Thoracic aorta (tissue), 2 donors: ENCODE measurements around the gene SYNE3. TPM values are rescaled to one million over a fixed set of nuclear protein-coding genes. Genes with fewer than 3 reads are reported as not detected.

Source experiments
- ATAC-seq: fragments of 150-250 bp; one replicate; pipeline ENCODE4 v1.8.0; 2017; ENCODE audit warnings: low read depth; ENCODE audit not compliant: insufficient number of reproducible peaks, low FRiP score
- DNase-seq: peaks from one replicate; pipeline ENCODE4 v3.0.0-alpha.2; 2020; ENCODE audit warnings: low spot score
- H3K27ac ChIP-seq, 2 donors: fragments of 200-600 bp; sonication (generic); 1 replicate in 1 of 2; 2 replicates in 1 of 2; pipeline ENCODE4 v1.5.1; 2016; ENCODE audit warnings: mild to moderate bottlenecking in 2 of 2, moderate library complexity in 2 of 2
- H3K27me3 ChIP-seq: fragments of 200-600 bp; sonication (generic); replicated peaks from 2 replicates; pipeline ENCODE4 v1.6.0; 2016; ENCODE audit warnings: mild to moderate bottlenecking; ENCODE audit not compliant: insufficient read depth
- H3K36me3 ChIP-seq: fragments of 200-600 bp; sonication (generic); one replicate; pipeline ENCODE4 v1.5.1; 2016
- H3K4me1 ChIP-seq, 2 donors: fragments of 200-600 bp; sonication (generic); 1 replicate in 1 of 2; 2 replicates in 1 of 2; pipeline versions ENCODE4 v1.5.1 to v1.6.0; 2016; ENCODE audit warnings: low read depth in 2 of 2, mild to moderate bottlenecking in 1 of 2; ENCODE audit not compliant: control insufficient read depth in 1 of 2
- H3K4me3 ChIP-seq: fragments of 200-600 bp; sonication (generic); 2 replicates; pipeline ENCODE4 v1.5.1; 2016; ENCODE audit warnings: mild to moderate bottlenecking
- H3K9me3 ChIP-seq: fragments of 200-600 bp; sonication (generic); 2 replicates; pipeline ENCODE4 v1.5.1; 2016
- CTCF ChIP-seq: fragments of 200-600 bp; sonication (generic); IDR thresholded peaks from one replicate; pipeline ENCODE4 v1.5.1; 2019; ENCODE audit warnings: antibody characterized with exemption
- total RNA-seq, 2 donors: library from RNA; depleted of rRNA; stranded (reverse); fragments of >200 nt; gene quantifications; one replicate each; pipeline versions ENCODE4 v1.1.0 to v1.2.3, GENCODE V29; 2016

SYNE3 gene
- total RNA-seq, 2 donors from 2014 or later, result 29.5 to 43.4 TPM

- TF ChIP-seq CTCF, result no peak
These were observed 12.1 kb downstream of the SYNE3 start for GRCh38 chr14:95504135-95505029.

GRCh38 chr14:95503365-95504134 is 12.9 kb downstream of the SYNE3 start:
- H3K36me3 ChIP-seq, result no peaks in the 10 kb centered on the region
- ATAC-seq (no peak), DNase-seq (no peak)
- H3K27me3 ChIP-seq, result no peaks in the 10 kb centered on the region
- no peaks in the 10 kb centered on the region for H3K9me3 ChIP-seq
- H3K4me3 ChIP-seq, result no peak overlapping the region
- peaks cover 29 to 59% of the 10 kb centered on the region in 2 donors for H3K4me1 ChIP-seq
- no peak for TF ChIP-seq CTCF
- H3K27ac ChIP-seq, result no peak overlapping the region

More at GRCh38 chr14:95504135-95505029, 12.1 kb downstream of the SYNE3 start:
- no peak overlapping the region for H3K4me3 ChIP-seq
- ATAC-seq, result no peak
- no peaks in the 10 kb centered on the region for H3K36me3 ChIP-seq
- no peak overlapping the region for H3K27ac ChIP-seq
- no peaks in the 10 kb centered on the region for H3K9me3 ChIP-seq
- no peak for DNase-seq
- no peaks in the 10 kb centered on the region for H3K27me3 ChIP-seq
- peaks cover 25 to 59% of the 10 kb centered on the region in 2 donors for H3K4me1 ChIP-seq

- DNase-seq (no peak), ATAC-seq (no peak)
- H3K4me3 ChIP-seq, result no peak overlapping the region
- TF ChIP-seq CTCF, result no peak
- H3K27me3 ChIP-seq, result no peaks in the 10 kb centered on the region
- no peaks in the 10 kb centered on the region for H3K9me3 ChIP-seq
- H3K27ac ChIP-seq, result no peak overlapping the region
- H3K36me3 ChIP-seq, result no peaks in the 10 kb centered on the region
- peaks cover 29 to 59% of the 10 kb centered on the region in 2 donors for H3K4me1 ChIP-seq
These were observed 14.0 kb downstream of the SYNE3 start for GRCh38 chr14:95502381-95502950.

- DNase-seq (no peak), ATAC-seq (no peak)
- Histone ChIP-seq H3K9me3 (no peaks in the 10 kb centered on the region), H3K36me3 (no peaks in the 10 kb centered on the region), H3K27me3 (no peaks in the 10 kb centered on the region), H3K4me3 (no peak overlapping the region), H3K27ac (no peak overlapping the region), H3K4me1 (peaks cover 38 to 63% of the 10 kb centered on the region in 2 donors)
- TF ChIP-seq CTCF, result no peak
These were observed 15.6 kb downstream of the SYNE3 start for GRCh38 chr14:95500772-95501401.
